GM12874 (cell line): ENCODE data around the gene NDUFAB1.

Source experiments
- CTCF ChIP-seq: IDR thresholded peaks from 2 replicates; pipeline ENCODE4 v1.5.1; 2011; ENCODE audit warnings: low read depth, mild to moderate bottlenecking, control low read depth, low read length, moderate library complexity; ENCODE audit not compliant: insufficient read depth

The NDUFAB1 gene

GRCh38 chr16:23595951-23596720, at the start of gene NDUFAB1:
TSS of gene NDUFAB1 (minus strand) at chr16:23596316. CDS start at chr16:23596290, 26 bp downstream.
- TF ChIP-seq CTCF = peak; percentile 99

GRCh38 chr16:23642246-23642774, 46.2 kb upstream of the NDUFAB1 start:
- TF ChIP-seq CTCF = no peak

GRCh38 chr16:23640931-23641765, 45.0 kb upstream of the NDUFAB1 start, which contains the start of the genes DCTN5 and PALB2:
TSS of gene DCTN5 (plus strand) at chr16:23641466. CDS start at chr16:23641543, 77 bp downstream.
TSS of gene PALB2 (minus strand) at chr16:23641310. CDS start at chr16:23641157, 153 bp downstream.
- no peak for TF ChIP-seq CTCF

- no peak for TF ChIP-seq CTCF
Measured at GRCh38 chr16:23640615-23640930, 44.5 kb upstream of the NDUFAB1 start.

GRCh38 chr16:23635958-23636357, 39.8 kb upstream of the NDUFAB1 start:
- TF ChIP-seq CTCF = no peak

- no peak for TF ChIP-seq CTCF
Measured at GRCh38 chr16:23634461-23635036, 38.4 kb upstream of the NDUFAB1 start.

- no peak for TF ChIP-seq CTCF
Measured at GRCh38 chr16:23629516-23629915, 33.4 kb upstream of the NDUFAB1 start.
